GM21423 (cell line): ENCODE measurements around the gene UAP1.
"Not testable (repeated sequence)": the region's sequence is repeated elsewhere in the genome, so short reads cannot be mapped to it uniquely, and the experiment has no call there.

Experiments used
- ATAC-seq: cut with Tn5 transposase; IDR thresholded peaks from one replicate; pipeline ENCODE4 v1.9.1; 2021; ENCODE audit warnings: mild to moderate bottlenecking, moderate library complexity; ENCODE audit not compliant: unreplicated experiment

The UAP1 gene

GRCh38 chr1:162564762-162565218 lies 3.3 kb downstream of the UAP1 start:
- no peak for ATAC-seq

DNA sequence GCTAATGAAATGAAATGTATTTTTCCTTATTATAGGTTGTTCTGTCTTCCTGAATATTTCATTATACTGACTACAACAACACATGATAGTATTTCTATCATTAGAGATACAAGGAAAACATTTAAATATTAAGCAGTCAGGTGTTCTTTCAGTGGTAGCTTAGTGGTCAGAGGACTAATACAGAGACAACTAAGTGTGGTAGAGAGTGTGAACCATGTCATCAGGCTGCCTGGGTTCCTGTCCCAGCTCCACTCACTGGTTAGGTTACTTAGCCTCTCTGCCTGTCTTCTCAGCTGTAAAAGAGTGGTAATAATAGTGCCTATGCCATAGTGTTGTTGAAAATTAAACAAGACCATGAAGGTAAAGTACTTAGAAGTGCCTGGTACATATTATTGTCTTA lies 3.9 kb downstream of the UAP1 start:
- ATAC-seq: no peak

- ATAC-seq: no peak
Observed at GRCh38 chr1:162566870-162567269, 5.3 kb downstream of the UAP1 start.

DNA sequence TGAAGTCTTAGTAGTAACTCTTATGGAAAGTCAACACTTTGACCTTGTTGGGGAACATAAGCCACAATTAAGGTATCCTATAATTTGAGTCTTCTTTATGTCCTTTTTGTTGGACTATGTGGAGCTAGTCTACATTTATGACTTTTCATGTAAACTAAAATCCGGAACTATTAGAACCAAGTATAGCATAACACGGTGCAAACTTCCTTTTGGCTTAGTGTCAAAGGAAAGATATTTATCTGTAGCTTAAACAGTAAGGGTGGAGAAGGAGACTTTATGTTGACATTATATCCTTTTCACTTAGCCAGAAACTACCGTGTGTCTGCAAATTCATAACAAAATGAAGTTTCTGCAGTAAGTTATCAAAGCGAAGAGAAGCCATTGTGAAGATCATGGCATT lies 7.3 kb downstream of the UAP1 start:
- ATAC-seq: no peak

DNA sequence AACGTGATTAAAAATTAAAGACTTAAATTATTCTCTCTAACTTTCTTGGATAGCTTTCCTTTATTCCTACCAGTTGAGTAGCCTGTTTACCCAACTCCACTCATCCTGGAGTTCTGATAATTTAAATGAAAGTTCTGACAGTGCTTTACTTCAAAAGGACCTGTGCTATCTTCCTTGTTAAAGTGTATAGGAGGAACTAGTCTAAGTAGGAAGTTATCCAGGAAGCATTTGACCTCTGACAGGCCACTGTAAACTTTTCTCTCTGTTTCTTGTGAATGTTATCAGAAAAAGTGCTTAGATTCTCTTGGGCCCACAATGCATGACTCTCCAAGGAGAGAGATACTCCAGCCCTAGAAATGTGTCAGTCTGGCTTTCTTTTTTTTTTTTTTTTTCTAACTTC lies 9.2 kb downstream of the UAP1 start:
- no peak for ATAC-seq

DNA sequence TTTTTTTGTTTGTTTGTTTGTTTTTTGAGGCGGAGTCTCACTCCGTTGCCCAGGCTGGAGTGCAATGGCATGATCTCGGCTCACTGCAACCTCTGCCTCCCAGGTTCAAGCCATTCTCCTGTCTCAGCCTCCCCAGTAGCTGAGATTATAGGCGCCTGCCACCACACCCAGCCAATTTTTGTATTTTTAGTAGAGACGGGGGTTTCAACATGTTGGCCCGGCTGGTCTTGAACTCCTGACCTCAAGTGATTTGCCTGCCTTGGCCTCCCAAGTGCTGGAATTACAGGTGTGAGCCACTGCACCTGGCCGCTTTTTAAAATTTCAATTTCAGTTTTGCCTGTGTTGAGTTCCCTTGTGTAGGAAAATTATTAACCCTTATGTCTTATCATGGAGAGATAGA lies 9.6 kb downstream of the UAP1 start:
- ATAC-seq: not testable (repeated sequence)

GRCh38 chr1:162571696-162572095 lies 10.2 kb downstream of the UAP1 start:
- no peak for ATAC-seq

- no peak for ATAC-seq
Observed at GRCh38 chr1:162573136-162573535, 11.6 kb downstream of the UAP1 start.

DNA sequence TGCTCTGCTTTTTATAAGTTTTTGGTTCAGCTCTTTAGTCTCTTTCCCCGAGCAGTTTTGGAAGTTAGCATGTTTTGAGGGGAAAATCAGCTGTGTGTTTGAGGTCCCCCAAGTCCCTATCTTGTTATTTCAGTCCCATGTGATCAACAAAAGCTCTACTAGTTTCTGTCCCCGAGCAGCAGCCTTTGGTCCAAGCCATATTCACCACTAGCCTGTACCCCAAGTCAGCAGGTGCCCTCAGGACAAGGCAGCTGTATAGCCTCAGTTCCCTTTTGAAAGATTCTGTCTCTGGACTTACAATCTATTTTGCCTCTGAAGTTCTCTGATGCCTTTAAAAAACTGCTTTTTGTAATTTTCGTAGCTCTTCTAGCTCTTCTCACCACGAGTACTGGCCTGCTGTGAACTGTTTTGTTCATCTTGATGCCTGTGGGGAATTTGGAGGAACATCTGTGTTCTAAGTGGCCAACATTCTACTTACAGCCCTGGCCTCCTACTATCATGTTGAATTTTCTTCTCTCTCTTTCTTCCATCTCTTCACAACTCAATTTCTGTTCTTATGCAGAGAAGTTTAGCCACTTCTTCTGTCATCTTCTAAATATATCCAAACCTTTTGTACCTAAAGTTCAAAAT lies 16.7 kb downstream of the UAP1 start:
- ATAC-seq: no peak

- no peak for ATAC-seq
Observed at GRCh38 chr1:162578936-162579335, 17.4 kb downstream of the UAP1 start.

GRCh38 chr1:162580308-162580707 lies 18.8 kb downstream of the UAP1 start:
- no peak for ATAC-seq

- ATAC-seq: not testable (repeated sequence)
Observed at GRCh38 chr1:162582901-162583300, 21.4 kb downstream of the UAP1 start.

DNA sequence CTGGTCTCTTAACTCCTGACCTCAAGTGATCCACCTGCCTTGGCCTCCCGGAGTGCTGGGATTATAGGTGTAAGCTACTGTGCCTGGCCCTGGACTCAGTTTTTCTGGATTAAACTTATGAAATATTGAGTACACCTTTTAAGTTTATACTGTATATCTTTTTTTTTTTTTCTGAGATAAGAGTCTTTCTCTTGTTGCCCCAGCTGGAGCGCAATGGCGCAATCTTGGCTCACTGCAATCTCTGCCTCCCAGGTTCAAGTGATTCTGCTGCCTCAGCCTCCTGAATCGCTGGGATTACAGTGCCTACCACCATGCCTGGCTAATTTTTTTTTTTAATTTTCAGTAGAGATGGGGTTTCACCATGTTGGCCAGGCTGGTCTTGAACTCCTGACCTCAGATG lies 23.6 kb downstream of the UAP1 start:
- not testable (repeated sequence) for ATAC-seq

DNA sequence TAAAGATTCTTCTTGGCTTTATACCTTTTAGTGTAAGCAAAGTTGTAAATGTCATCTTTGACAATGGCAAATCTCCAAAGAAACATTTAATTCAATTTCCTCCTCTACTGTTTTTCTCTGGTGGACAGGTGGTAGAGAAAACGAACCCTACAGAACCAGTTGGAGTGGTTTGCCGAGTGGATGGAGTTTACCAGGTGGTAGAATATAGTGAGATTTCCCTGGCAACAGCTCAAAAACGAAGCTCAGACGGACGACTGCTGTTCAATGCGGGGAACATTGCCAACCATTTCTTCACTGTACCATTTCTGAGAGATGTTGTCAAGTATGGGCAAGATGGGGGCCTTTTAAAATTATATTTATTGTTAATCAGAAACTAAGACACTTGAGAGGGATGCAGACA lies 25.8 kb downstream of the UAP1 start:
- no peak for ATAC-seq

DNA sequence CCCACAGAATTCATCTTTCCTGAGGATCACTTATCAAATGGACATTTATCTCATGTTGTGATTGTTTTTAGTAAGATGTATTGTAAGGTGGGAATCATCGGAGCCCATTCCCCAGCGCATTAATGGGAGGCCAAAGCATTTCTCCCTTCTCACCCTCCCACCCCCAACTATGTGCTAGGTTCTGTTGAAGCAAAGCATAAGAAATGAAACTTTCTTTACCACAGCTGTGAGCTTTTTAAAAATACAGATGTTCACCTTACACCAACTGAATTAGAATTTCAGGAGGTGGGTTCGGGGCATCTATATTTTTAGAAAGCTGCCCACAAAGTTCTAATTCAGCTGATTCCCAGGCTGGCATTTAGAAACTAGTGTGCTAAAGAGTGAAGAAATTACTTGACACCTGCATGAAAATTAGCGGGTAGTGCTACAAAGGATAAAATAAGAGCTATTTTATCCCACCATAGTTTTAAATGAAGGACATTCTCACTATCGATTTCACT lies 26.3 kb downstream of the UAP1 start:
- ATAC-seq: no peak

DNA sequence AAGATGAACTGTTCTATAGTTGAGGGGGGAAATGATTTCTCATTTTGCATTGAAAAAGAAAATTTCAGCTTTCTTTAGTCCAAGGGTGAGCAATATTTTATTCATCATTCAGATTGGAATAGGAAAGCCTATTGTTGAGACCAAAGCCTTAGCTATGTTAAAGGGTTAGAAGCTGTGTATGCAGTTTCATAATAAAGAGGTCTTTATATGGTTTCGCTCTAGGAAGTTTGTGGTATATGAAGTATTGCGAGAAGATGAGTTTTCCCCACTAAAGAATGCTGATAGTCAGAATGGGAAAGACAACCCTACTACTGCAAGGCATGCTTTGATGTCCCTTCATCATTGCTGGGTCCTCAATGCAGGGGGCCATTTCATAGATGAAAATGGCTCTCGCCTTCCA lies 28.6 kb downstream of the UAP1 start:
- no peak for ATAC-seq

GRCh38 chr1:162590686-162591085 lies 29.2 kb downstream of the UAP1 start:
- no peak for ATAC-seq

DNA sequence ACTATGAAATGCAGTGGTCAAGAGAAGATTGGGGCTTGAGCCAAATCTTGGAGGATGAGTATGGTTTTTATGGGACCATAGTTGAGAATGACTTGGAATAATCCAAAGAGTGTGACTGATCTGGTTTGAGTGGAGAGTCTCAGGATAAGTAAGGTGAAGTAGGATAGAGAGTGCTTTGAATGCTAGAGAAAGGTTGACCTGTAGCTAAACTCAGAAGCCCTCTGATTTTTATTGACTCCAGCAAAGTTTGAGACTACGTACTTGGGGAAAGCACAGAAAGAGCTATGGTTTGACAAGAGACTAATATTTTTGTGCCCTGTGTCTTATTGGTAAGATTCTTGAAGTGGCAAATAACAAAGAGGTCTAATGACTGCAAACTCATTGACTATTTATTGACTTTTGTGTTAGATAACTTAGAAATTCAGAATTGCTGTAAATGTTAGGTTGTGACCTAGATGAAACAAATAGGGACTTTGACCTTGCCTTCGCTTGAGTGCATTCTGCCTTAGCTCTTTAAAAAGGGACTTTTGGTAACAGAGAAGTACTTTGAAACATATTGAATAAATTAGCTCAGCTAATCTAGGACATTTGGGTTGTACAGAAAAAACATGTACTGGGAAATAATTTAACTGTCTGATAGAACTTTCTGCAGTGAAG lies 35.1 kb downstream of the UAP1 start:
- no peak for ATAC-seq

DNA sequence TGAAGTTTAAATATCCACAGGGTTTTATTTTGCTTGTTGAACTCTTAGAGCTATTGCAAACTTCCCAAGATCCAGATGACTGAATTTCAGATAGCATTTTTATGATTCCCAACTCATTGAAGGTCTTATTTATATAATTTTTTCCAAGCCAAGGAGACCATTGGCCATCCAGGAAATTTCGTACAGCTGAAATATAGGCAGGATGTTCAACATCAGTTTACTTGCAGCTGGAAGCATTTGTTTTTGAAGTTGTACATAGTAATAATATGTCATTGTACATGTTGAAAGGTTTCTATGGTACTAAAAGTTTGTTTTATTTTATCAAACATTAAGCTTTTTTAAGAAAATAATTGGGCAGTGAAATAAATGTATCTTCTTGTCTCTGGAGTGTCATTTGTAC lies 37.9 kb downstream of the UAP1 start:
- ATAC-seq: no peak

DNA sequence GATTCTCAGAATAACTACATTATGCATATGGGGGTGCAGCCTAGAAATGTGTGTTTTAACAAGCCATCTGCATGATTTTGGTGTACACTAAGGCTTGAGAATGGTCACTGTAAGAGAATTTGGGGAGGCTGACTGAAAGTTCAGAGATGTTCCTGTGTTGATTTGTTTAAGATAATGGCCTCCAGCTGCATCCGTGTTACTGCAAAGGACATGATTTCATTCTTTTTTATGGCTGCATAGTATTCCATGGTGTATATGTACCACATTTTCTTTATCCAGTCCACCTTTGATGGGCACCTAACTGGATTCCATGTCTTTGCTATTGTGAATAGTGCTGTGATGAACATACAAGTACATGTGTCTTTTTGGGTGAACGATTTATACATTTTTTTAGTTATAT lies 41.6 kb downstream of the UAP1 start:
- not testable (repeated sequence) for ATAC-seq

DNA sequence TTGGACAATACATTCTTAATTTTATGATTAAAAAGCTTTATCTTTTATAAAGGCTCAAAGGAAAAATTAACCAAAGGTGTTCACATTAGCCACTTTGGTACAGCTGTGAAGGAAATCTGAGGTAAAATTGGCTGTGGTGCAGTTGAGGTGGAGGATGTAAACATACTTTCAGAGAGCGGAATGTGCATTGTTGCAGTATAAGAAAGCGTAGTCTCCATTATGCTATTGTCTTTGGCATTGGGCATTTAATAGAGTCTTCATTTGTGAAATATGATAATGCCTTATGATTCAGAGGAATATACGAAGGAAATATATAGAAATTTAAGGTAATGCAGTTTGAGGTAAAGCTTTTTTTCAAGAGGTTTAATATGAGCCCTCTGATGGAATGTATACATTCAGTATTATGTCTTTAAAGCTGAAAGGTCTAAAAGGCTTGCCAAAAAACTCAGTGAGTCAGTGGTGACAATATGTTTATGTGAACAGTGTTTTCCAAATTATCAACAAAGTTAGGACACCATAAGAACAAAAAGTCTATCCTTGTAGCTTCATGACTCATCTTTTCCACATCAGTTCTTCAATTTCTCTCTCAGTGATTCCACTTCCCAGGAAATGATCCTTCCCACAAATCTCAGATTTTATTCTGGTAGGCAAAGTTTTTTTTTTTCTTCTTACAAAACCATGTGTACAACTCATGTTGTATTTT lies 43.9 kb downstream of the UAP1 start:
- ATAC-seq: no peak

- ATAC-seq: no peak
Observed at GRCh38 chr1:162609306-162609705, 47.8 kb downstream of the UAP1 start.
